Epithelial cell of proximal tubule (primary cell): ENCODE data around the gene CERS4. TPM values are rescaled to one million over a fixed set of nuclear protein-coding genes. Genes with fewer than 3 reads are reported as not detected.

Experiments
- DNase-seq: peaks from one replicate; pipeline ENCODE4 v3.0.0-alpha.2; 2011; ENCODE audit warnings: low read depth
- H3K4me3 ChIP-seq: 2 replicates; pipeline ENCODE4 v1.5.1; 2011; ENCODE audit warnings: low read depth, mild to moderate bottlenecking, low read length
- CTCF ChIP-seq: conservative IDR thresholded peaks from 2 replicates; pipeline ENCODE4 v1.5.1; 2012; ENCODE audit warnings: low read depth, mild to moderate bottlenecking, low read length
- total RNA-seq: library from RNA; depleted of rRNA; stranded (reverse); fragments of >200 nt; gene quantifications from 2 replicates; pipeline ENCODE4 v1.2.3, GENCODE V29; 2015

CERS4 gene
- 3.8 and 24.5 TPM in 2 replicates for total RNA-seq

- no peak for DNase-seq
- H3K4me3 ChIP-seq = peak within 1 kb of the TSS; percentile 74
- TF ChIP-seq CTCF = no peak
Observed at GRCh38 chr19:8208922-8209461, at the start of gene CERS4. Gene CERS4, plus strand, starts transcription at chr19:8209370. Its CDS starts 41,707 bp downstream, at chr19:8251077.

- TF ChIP-seq CTCF = no peak
- DNase-seq = no peak
Observed at GRCh38 chr19:8161135-8161646, 48.0 kb upstream of the CERS4 start.

GRCh38 chr19:8163759-8164158 is 45.4 kb upstream of the CERS4 start:
- no peak for TF ChIP-seq CTCF
- DNase-seq = no peak
- no peak overlapping the region for H3K4me3 ChIP-seq

More at GRCh38 chr19:8161135-8161646, 48.0 kb upstream of the CERS4 start:
- no peak overlapping the region for H3K4me3 ChIP-seq

- no peak for TF ChIP-seq CTCF
- H3K4me3 ChIP-seq = no peak overlapping the region
Observed at GRCh38 chr19:8167985-8168384, 41.2 kb upstream of the CERS4 start.

GRCh38 chr19:8168537-8168936 is 40.6 kb upstream of the CERS4 start:
- no peak for TF ChIP-seq CTCF
- no peak overlapping the region for H3K4me3 ChIP-seq
- no peak for DNase-seq

More at GRCh38 chr19:8167985-8168384, 41.2 kb upstream of the CERS4 start:
- no peak for DNase-seq

GRCh38 chr19:8174706-8175105 is 34.5 kb upstream of the CERS4 start:
- peak; percentile 65 for DNase-seq
- no peak overlapping the region for H3K4me3 ChIP-seq
- TF ChIP-seq CTCF = no peak

GRCh38 chr19:8180018-8180417 is 29.2 kb upstream of the CERS4 start:
- no peak for TF ChIP-seq CTCF
- no peak overlapping the region for H3K4me3 ChIP-seq
- no peak for DNase-seq
